Activated naive CD4-positive, alpha-beta T cell treated with anti-CD3 and anti-CD28 coated beads for 36 hours (primary cell): ENCODE data around the gene GPRIN3. TPM values are rescaled to one million over a fixed set of nuclear protein-coding genes. Genes with fewer than 3 reads are reported as not detected.
A peak's percentile ranks its signal among the peaks of the same experiment; 100 is the strongest.

ENCODE experiments used
- CTCF ChIA-PET: fragments of 350-600 bp; sonication (Branson Sonifier 250); formaldehyde crosslinking; loops from one replicate; lab custom pipeline; 2021; ENCODE audit warnings: antibody characterized with exemption; lab: Charles Lee
- DNase-seq: peaks from one replicate; pipeline ENCODE4 v3.0.0-alpha.2; 2020
- H3K27ac Mint-ChIP-seq: one replicate; pipeline ENCODE4 v1.8.0; 2021; ENCODE audit warnings: mild to moderate bottlenecking, mixed read lengths
- H3K27me3 Mint-ChIP-seq: one replicate; pipeline ENCODE4 v1.8.0; 2021; ENCODE audit warnings: low read depth, mixed read lengths
- H3K36me3 Mint-ChIP-seq: one replicate; pipeline ENCODE4 v1.8.0; 2021; ENCODE audit warnings: low read depth, mixed read lengths
- H3K4me1 Mint-ChIP-seq: one replicate; pipeline ENCODE4 v1.8.0; 2021; ENCODE audit warnings: low read depth, mixed read lengths
- H3K4me3 Mint-ChIP-seq: one replicate; pipeline ENCODE4 v1.8.0; 2021; ENCODE audit warnings: mild to moderate bottlenecking, moderate library complexity, mixed read lengths
- H3K9me3 Mint-ChIP-seq: one replicate; pipeline ENCODE4 v1.8.0; 2021; ENCODE audit warnings: mixed read lengths
- intact Hi-C: fragments of 100-400 bp; cut with micrococcal nuclease; formaldehyde crosslinking; loops from one replicate; pipeline ENCODE4 v1.15.1; 2023
- total RNA-seq, 2 experiments: library from RNA; stranded (reverse); gene quantifications; one replicate each; pipeline ENCODE4 v1.2.3, GENCODE V29; 2021

GPRIN3 gene
- total RNA-seq, 2 experiments from 2014 or later: 8.6 to 8.8 TPM

DNA sequence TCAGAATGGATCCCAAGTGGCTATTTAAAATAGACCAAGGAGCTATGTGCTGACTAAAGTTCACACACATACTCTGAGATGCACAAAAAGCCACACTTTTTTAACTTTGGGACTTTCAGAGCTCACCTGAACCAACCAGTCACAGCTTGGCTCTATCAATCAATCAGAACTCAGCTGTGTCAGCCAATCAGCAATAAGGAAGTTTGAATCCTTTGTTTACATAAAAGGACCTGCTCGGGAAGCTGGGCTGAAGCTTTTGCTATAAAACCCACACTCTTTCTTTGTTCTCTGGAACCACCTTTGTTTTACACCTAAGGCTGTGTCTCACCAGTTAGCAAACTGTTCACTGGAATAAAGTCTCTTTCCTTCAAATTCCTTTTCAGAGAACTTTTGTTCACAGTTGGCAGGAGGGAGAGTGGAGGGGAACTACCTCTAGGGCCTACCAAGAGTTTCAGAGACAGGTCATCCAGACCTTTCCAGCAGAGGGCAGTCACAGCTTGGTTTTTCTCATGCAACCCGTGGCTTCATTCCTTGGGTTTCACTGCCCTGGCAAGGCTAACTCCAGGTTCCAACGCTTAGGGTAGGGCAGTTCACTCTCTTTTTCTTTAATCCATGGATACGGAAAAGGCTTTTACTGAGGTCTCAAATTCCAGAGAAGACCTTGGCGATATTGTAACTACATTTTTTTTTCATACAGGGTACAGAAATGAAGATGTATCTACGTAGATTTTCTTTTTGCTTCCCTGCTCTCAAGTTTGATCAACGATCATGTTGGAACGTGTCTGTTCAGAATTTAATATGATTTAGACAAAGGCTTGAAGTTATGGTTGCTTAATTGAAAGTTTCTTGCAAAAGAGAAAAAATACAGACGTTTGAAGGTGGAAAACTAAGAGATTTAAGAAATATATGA is 80.7 kb downstream of the GPRIN3 start:
- intact Hi-C loops: loop anchor here (1.0 to 2.0 kb wide), 8 partner anchors 68 to 676 kb away; no protein-coding TSS in a partner anchor
- H3K27ac Mint-ChIP-seq: no peak overlapping the region
- CTCF ChIA-PET: interaction anchor here (0.6 to 3.9 kb wide), 35 partner anchors 10 to 674 kb away, joined by 3 to 46 read pairs (median 4); no protein-coding TSS in a partner anchor

DNA sequence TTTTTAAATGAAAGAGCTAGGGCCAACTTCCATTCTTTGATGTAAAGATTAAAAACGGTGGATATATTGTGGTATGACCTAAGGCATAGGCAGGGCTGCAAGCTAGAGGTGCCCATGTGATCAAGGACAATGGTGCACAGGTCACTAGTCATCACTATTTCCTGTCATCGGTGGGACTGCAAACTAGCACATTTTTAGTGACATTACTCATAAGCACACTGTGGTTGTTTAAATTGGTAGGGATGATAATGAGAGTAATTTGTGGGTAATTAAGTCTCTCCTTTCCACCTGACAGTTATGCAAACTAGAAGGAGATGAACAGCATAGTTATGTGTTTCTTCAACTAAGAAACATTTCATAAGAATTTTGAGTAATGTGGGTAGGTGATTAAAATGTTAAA is 85.4 kb downstream of the GPRIN3 start:
- H3K27me3 Mint-ChIP-seq: no peaks in the 10 kb centered on the region
- H3K9me3 Mint-ChIP-seq: no peaks in the 10 kb centered on the region
- CTCF ChIA-PET: interaction anchor here (0.5 kb wide), 1 partner anchor 58 kb away, joined by 3 read pairs; no protein-coding TSS in a partner anchor
- no peak for DNase-seq
- intact Hi-C loops: no loop called here
- peaks cover 12% of the 10 kb centered on the region for H3K4me1 Mint-ChIP-seq
- H3K27ac Mint-ChIP-seq: no peak overlapping the region
- no peaks in the 10 kb centered on the region for H3K36me3 Mint-ChIP-seq
- no peak overlapping the region for H3K4me3 Mint-ChIP-seq

More for the DNA sequence above, 80.7 kb downstream of the GPRIN3 start:
- H3K27me3 Mint-ChIP-seq: no peaks in the 10 kb centered on the region
- peaks cover 11% of the 10 kb centered on the region for H3K4me1 Mint-ChIP-seq
- no peaks in the 10 kb centered on the region for H3K36me3 Mint-ChIP-seq
- peak overlapping the region; percentile 58 for H3K4me3 Mint-ChIP-seq
- H3K9me3 Mint-ChIP-seq: no peaks in the 10 kb centered on the region
- peak; percentile 90 for DNase-seq

DNA sequence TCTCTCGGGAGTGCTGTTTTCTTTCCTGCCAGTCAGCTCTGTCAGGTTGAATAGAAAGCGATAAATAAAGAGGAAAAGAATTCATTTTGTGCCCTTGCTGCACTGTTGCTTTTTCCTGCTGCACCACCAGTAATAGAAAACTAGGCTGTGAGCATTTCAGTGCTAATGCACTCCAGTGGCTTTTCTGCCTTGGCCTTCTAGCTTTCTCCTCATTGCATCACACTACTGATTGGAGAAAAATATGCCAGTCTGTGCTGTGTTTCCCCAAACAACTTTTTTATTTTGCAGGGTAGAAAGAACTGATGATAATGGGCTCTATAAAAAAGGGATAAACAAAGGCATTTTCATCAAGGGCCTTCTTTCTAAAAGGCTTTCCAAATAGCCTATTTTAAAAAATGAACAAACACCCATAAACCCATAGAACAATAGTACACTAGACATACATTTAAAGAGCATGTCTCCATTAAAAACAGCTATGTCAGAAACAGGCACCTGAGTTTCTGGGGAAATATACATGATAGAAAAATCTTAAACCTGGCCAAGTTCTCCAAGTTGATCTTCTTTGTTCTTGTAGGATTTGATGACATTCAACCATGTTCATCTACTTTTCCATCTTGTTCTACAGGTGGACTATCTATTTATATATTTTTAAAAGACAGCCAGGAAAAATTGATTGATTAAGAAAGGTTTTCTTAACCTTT is 86.3 kb downstream of the GPRIN3 start:
- no peak overlapping the region for H3K4me3 Mint-ChIP-seq
- no peak for DNase-seq
- no peak overlapping the region for H3K27ac Mint-ChIP-seq
- CTCF ChIA-PET: interaction anchor here (0.5 kb wide), 1 partner anchor 58 kb away, joined by 3 read pairs; no protein-coding TSS in a partner anchor
- intact Hi-C loops: no loop called here
- H3K9me3 Mint-ChIP-seq: no peaks in the 10 kb centered on the region
- H3K4me1 Mint-ChIP-seq: peaks cover 8% of the 10 kb centered on the region
- H3K27me3 Mint-ChIP-seq: no peaks in the 10 kb centered on the region
- no peaks in the 10 kb centered on the region for H3K36me3 Mint-ChIP-seq

DNA sequence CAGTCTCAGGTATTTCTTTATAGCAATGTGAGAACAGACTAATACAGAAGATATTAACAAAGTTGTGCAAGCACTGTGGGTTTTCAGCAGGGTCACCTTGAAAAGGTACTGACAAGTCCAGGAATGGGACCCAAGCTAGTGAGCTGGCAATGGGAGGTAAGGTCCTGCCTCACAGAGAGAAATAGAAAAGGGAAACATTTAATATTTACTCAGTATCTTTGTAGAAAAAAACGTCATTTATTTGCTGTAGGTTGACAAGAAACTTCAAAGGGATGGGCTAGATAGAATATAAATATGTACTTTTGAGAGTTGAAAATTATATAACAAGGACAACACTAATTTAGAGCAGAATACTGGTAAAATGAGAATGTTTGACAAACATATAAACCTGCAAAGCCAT is 89.0 kb downstream of the GPRIN3 start:
- CTCF ChIA-PET: no interaction called here
- peaks cover 8% of the 10 kb centered on the region for H3K4me1 Mint-ChIP-seq
- no peaks in the 10 kb centered on the region for H3K36me3 Mint-ChIP-seq
- H3K27me3 Mint-ChIP-seq: peaks cover 3% of the 10 kb centered on the region
- no peak overlapping the region for H3K27ac Mint-ChIP-seq
- H3K4me3 Mint-ChIP-seq: no peak overlapping the region
- no peak for DNase-seq
- intact Hi-C loops: no loop called here
- no peaks in the 10 kb centered on the region for H3K9me3 Mint-ChIP-seq

DNA sequence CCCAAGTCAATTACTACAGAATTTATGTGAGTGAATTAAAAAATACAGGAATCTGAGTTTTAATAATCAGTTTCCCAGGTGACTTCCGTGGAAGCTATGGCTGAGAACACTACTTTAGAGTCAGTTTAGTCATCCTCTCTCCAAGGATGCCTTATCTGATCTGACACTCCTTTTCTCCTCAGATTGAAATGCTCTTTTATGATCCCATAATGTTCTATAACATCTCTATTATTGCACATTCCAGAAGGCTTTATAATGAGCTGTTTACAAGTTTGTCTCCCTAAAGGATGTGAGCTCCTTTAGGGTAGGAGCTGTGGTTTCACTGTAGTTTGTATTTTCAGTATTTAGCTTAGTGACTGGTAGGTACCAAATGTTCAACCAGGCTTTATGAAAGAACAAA is 90.0 kb downstream of the GPRIN3 start:
- intact Hi-C loops: no loop called here
- no peak overlapping the region for H3K4me3 Mint-ChIP-seq
- H3K36me3 Mint-ChIP-seq: no peaks in the 10 kb centered on the region
- no peaks in the 10 kb centered on the region for H3K9me3 Mint-ChIP-seq
- DNase-seq: no peak
- H3K4me1 Mint-ChIP-seq: peaks cover 6% of the 10 kb centered on the region
- no peak overlapping the region for H3K27ac Mint-ChIP-seq
- H3K27me3 Mint-ChIP-seq: peaks cover 3% of the 10 kb centered on the region
- CTCF ChIA-PET: interaction anchor here (0.9 to 1.4 kb wide), 2 partner anchors 9 to 23 kb away, joined by 4 to 7 read pairs; no protein-coding TSS in a partner anchor

DNA sequence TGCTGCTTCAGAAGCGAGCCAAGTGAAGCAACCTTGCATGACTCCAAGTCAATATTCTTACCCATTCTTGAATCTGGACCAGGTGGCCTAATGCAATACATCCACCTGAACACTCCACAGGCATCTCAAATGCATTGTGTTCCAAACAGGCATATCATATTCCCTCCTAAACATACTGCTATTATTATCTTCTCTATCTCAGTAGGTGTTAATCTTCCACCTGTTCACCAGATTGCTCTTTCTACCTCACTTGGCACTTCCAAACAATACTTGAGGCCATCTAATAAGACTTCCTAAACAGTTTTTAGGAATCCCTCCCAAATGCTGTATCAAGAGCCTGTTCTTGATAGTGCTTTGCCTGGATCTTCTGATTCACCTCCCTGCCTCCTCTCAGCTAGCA is 90.7 kb downstream of the GPRIN3 start:
- Mint-ChIP-seq H3K9me3 (no peaks in the 10 kb centered on the region), H3K4me3 (no peak overlapping the region), H3K27me3 (peaks cover 3% of the 10 kb centered on the region), H3K36me3 (no peaks in the 10 kb centered on the region), H3K27ac (no peak overlapping the region), H3K4me1 (peaks cover under 1% of the 10 kb centered on the region)
- intact Hi-C loops: no loop called here
- no peak for DNase-seq
- CTCF ChIA-PET: interaction anchor here (1.4 kb wide), 1 partner anchor 9 kb away, joined by 7 read pairs; no protein-coding TSS in a partner anchor

DNA sequence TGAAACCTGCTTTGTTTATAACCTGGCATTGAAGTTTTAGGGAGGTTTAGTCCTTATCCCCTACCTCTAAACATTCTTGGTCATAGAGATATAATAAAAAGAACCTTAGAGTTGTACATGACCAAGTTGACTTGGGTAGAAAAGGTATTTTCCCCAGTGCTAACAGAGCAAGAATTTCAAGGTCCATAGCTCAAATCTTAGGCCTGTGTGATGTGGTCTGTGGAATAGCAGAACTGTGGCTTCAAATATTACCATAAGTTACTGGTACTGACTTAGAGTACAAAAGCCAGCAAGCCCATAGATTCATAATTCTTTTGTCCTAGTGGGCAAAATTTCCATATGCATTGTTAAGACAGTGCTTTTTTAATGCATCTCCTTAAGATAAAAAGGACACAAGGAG is 91.2 kb downstream of the GPRIN3 start:
- Mint-ChIP-seq H3K9me3 (no peaks in the 10 kb centered on the region), H3K27me3 (peaks cover 5% of the 10 kb centered on the region), H3K36me3 (no peaks in the 10 kb centered on the region), H3K27ac (no peak overlapping the region), H3K4me3 (no peak overlapping the region), H3K4me1 (no peaks in the 10 kb centered on the region)
- DNase-seq: no peak
- intact Hi-C loops: no loop called here
- CTCF ChIA-PET: interaction anchor here (1.4 kb wide), 1 partner anchor 10 kb away, joined by 7 read pairs; no protein-coding TSS in a partner anchor

DNA sequence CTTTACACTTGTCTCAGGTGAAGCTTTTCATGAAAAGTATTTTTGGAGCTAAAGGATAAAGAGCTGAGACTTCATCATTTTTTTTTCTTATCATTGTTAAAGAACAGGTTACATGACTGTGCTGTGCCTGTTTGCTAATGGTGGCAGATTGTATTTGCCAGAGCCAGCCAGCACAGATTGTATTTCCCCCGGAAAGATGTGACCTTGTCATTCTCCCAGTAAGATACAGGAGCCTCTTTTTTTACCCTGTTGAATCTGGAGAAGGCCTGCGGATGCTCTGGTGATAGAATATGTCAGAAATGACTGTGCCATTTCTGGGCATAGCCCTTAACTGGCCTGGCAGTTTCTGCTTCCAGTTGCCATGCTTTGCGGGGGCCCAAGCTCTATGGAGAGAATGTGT is 91.9 kb downstream of the GPRIN3 start:
- Mint-ChIP-seq H3K4me3 (no peak overlapping the region), H3K9me3 (no peaks in the 10 kb centered on the region), H3K27ac (no peak overlapping the region), H3K36me3 (no peaks in the 10 kb centered on the region), H3K4me1 (no peaks in the 10 kb centered on the region), H3K27me3 (peaks cover 6% of the 10 kb centered on the region)
- no peak for DNase-seq
- CTCF ChIA-PET: no interaction called here
- intact Hi-C loops: no loop called here

DNA sequence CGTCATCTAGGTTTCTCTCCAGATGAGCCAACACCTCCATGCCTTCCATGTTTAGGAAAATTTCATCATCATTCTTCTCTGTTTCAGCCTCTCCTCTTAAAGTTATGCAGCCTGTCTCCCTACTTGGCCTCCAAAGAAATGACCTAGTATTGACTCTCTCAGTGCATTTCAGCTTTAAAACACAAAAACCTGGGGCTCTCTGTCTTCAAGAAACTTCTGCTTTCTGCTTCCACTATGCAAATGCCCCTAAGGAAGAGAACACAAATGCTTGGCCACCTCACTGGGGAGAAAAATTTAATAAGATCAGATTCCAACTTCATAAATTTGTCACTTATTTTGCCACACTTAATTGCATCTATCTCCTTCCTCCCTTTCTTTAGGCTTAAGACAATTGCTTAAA is 93.3 kb downstream of the GPRIN3 start:
- peaks cover 6% of the 10 kb centered on the region for H3K27me3 Mint-ChIP-seq

DNA sequence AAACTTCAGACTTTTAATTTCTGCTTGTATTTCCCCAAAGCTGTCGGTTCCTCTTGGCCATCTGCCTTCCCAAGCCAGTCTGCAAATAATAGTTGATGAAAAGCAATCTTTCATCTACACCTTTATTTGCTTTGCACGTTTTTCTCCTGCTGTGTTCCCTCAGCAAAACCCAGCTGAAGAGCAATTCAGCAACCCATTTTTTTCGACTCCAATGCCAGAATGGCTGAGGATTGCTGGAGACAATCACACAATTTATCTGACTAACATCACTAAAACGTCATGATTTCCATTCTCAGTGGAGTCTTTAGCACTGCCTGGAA is 94.3 kb downstream of the GPRIN3 start:
- no peak overlapping the region for H3K27ac Mint-ChIP-seq
- DNase-seq: no peak
- peaks cover 1% of the 10 kb centered on the region for H3K9me3 Mint-ChIP-seq
- H3K4me3 Mint-ChIP-seq: no peak overlapping the region
- intact Hi-C loops: no loop called here
- no peaks in the 10 kb centered on the region for H3K36me3 Mint-ChIP-seq
- CTCF ChIA-PET: no interaction called here
- no peaks in the 10 kb centered on the region for H3K4me1 Mint-ChIP-seq
- H3K27me3 Mint-ChIP-seq: peaks cover 6% of the 10 kb centered on the region

More for the DNA sequence above, 93.3 kb downstream of the GPRIN3 start:
- H3K9me3 Mint-ChIP-seq: peaks cover 1% of the 10 kb centered on the region
- CTCF ChIA-PET: no interaction called here
- no peak overlapping the region for H3K4me3 Mint-ChIP-seq
- no peaks in the 10 kb centered on the region for H3K36me3 Mint-ChIP-seq
- no peaks in the 10 kb centered on the region for H3K4me1 Mint-ChIP-seq
- DNase-seq: no peak
- intact Hi-C loops: no loop called here
- no peak overlapping the region for H3K27ac Mint-ChIP-seq

DNA sequence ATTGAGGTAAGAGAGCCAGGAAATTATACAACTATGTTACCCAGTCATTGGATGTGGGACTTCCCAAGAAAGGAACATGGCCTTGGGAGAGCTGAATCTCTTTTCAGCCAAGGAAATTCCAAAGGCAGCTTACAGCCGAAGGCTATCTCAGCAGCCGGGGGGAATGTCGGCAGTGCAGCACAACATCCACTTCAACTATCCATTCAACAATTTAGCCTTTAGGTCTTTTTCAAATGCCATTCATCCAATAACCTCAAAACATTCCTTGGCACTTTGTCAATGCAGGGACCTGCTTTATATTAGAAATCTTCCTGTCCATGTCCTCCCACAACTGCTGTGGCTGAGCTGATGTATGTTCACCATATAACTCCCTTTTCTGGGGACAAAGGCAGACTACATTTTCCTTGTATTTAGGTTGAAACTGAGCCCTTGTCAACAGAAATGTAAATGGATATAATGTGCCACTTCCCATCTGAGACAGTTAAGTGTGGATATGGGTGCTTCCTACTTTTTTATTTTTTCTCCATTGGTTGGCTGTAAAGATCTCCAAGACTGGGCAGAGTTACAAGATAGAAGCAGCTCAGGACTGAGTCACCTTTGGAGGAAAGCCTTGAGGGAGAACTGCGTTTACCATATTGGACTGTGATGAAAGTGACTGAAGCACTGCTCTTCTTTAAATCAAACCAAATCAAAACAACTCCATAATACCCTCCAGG is 94.8 kb downstream of the GPRIN3 start:
- intact Hi-C loops: no loop called here
- Mint-ChIP-seq H3K27me3 (peaks cover 6% of the 10 kb centered on the region), H3K27ac (no peak overlapping the region), H3K9me3 (peaks cover 3% of the 10 kb centered on the region), H3K4me1 (no peaks in the 10 kb centered on the region), H3K4me3 (no peak overlapping the region), H3K36me3 (no peaks in the 10 kb centered on the region)
- CTCF ChIA-PET: no interaction called here
- DNase-seq: no peak

DNA sequence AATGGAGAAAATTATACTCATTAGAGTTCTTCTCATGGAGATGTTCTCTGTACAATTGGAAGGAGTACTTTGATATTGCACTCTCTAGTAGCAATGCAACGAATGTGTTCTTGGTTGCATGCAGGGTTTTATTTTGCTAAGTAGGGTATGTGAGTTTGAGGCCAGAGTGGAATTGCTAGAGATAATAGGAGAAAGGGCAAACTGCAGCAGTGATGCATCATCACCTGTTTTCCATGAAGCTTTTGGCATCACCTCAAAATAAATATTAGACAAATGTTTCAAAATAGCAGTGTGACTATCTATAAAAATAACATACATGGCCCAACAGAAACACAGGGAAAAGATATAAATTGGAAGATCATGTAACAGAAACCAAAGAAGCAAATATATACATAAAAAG is 103.0 kb downstream of the GPRIN3 start:
- Mint-ChIP-seq H3K27ac (no peak overlapping the region), H3K9me3 (peaks cover 3% of the 10 kb centered on the region), H3K27me3 (no peaks in the 10 kb centered on the region), H3K4me1 (no peaks in the 10 kb centered on the region), H3K36me3 (no peaks in the 10 kb centered on the region), H3K4me3 (no peak overlapping the region)
- CTCF ChIA-PET: no interaction called here
- no peak for DNase-seq
- intact Hi-C loops: no loop called here
